ENCODE measurements around the gene PTDSS2. TPM values are rescaled to one million over a fixed set of nuclear protein-coding genes. Genes with fewer than 3 reads are reported as not detected.

Gene PTDSS2
- total and polyA plus RNA-seq, 2 of the 13 experiments (the other 11 are each of a cell fraction or from before 2014, with no cell fraction given), result 21.7 to 26.4 TPM

GRCh38 chr11:449889-450808, at the start of gene PTDSS2 (continued):
- TF ChIP-seq ZBTB46 (CRISPR knock-in tag; IDR thresholded peaks at IDR 0.05; ENCODE audit: borderline replicate concordance), result no peak
- TF ChIP-seq NCOA2 (CRISPR knock-in tag; IDR thresholded peaks at IDR 0.05), result peak; percentile 59; the same call in 1 of the 2 replicates
- no peak for TF ChIP-seq PCBP2 (optimal IDR thresholded peaks at IDR 0.05; ENCODE audit: low read depth, low read length, poor library complexity, severe bottlenecking)
- TF ChIP-seq ZNF724P (CRISPR knock-in tag; IDR thresholded peaks at IDR 0.05; ENCODE audit: borderline replicate concordance), result no peak
- TF ChIP-seq, protein P1, sequence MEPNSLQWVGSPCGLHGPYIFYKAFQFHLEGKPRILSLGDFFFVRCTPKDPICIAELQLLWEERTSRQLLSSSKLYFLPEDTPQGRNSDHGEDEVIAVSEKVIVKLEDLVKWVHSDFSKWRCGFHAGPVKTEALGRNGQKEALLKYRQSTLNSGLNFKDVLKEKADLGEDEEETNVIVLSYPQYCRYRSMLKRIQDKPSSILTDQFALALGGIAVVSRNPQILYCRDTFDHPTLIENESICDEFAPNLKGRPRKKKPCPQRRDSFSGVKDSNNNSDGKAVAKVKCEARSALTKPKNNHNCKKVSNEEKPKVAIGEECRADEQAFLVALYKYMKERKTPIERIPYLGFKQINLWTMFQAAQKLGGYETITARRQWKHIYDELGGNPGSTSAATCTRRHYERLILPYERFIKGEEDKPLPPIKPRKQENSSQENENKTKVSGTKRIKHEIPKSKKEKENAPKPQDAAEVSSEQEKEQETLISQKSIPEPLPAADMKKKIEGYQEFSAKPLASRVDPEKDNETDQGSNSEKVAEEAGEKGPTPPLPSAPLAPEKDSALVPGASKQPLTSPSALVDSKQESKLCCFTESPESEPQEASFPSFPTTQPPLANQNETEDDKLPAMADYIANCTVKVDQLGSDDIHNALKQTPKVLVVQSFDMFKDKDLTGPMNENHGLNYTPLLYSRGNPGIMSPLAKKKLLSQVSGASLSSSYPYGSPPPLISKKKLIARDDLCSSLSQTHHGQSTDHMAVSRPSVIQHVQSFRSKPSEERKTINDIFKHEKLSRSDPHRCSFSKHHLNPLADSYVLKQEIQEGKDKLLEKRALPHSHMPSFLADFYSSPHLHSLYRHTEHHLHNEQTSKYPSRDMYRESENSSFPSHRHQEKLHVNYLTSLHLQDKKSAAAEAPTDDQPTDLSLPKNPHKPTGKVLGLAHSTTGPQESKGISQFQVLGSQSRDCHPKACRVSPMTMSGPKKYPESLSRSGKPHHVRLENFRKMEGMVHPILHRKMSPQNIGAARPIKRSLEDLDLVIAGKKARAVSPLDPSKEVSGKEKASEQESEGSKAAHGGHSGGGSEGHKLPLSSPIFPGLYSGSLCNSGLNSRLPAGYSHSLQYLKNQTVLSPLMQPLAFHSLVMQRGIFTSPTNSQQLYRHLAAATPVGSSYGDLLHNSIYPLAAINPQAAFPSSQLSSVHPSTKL (CRISPR knock-in tag; IDR thresholded peaks at IDR 0.05), result 0 out of 2 replicates have a peak, but pooled peaks have one; percentile 22
- TF ChIP-seq ZNF337 (CRISPR knock-in tag; IDR thresholded peaks at IDR 0.05; ENCODE audit: borderline replicate concordance, low read depth), result no peak
- TF ChIP-seq ZBTB49 (CRISPR knock-in tag; IDR thresholded peaks at IDR 0.05; ENCODE audit: borderline replicate concordance), result 0 out of 2 replicates have a peak, but pooled peaks have one; percentile 25
- peak; percentile 63; the same call in 1 of the 2 replicates for TF ChIP-seq SRY (CRISPR knock-in tag; IDR thresholded peaks at IDR 0.05)
- TF ChIP-seq, protein P2, sequence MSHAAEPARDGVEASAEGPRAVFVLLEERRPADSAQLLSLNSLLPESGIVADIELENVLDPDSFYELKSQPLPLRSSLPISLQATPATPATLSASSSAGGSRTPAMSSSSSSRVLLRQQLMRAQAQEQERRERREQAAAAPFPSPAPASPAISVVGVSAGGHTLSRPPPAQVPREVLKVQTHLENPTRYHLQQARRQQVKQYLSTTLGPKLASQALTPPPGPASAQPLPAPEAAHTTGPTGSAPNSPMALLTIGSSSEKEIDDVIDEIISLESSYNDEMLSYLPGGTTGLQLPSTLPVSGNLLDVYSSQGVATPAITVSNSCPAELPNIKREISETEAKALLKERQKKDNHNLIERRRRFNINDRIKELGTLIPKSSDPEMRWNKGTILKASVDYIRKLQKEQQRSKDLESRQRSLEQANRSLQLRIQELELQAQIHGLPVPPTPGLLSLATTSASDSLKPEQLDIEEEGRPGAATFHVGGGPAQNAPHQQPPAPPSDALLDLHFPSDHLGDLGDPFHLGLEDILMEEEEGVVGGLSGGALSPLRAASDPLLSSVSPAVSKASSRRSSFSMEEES (CRISPR knock-in tag; IDR thresholded peaks at IDR 0.05), result peak; percentile 40; the same call in 1 of the 2 replicates
- no peak for TF ChIP-seq ZNF577 (CRISPR knock-in tag; IDR thresholded peaks at IDR 0.05; ENCODE audit: borderline replicate concordance, low read depth)
- TF ChIP-seq ZNF484 (CRISPR knock-in tag; IDR thresholded peaks at IDR 0.05; ENCODE audit: borderline replicate concordance, low read depth), result no peak
- TF ChIP-seq FOXK1 (CRISPR knock-in tag; IDR thresholded peaks at IDR 0.05; ENCODE audit: borderline replicate concordance, low read depth), result peak; percentile 85
